HG03066 (cell line): ENCODE measurements around the gene CLDN2.
"Not testable (repeated sequence)": the region's sequence is repeated elsewhere in the genome, so short reads cannot be mapped to it uniquely, and the experiment has no call there.

Source experiments
- ATAC-seq: cut with Tn5 transposase; IDR thresholded peaks from one replicate; pipeline ENCODE4 v1.9.1; 2021; ENCODE audit warnings: low read depth; ENCODE audit not compliant: unreplicated experiment

The CLDN2 gene

DNA sequence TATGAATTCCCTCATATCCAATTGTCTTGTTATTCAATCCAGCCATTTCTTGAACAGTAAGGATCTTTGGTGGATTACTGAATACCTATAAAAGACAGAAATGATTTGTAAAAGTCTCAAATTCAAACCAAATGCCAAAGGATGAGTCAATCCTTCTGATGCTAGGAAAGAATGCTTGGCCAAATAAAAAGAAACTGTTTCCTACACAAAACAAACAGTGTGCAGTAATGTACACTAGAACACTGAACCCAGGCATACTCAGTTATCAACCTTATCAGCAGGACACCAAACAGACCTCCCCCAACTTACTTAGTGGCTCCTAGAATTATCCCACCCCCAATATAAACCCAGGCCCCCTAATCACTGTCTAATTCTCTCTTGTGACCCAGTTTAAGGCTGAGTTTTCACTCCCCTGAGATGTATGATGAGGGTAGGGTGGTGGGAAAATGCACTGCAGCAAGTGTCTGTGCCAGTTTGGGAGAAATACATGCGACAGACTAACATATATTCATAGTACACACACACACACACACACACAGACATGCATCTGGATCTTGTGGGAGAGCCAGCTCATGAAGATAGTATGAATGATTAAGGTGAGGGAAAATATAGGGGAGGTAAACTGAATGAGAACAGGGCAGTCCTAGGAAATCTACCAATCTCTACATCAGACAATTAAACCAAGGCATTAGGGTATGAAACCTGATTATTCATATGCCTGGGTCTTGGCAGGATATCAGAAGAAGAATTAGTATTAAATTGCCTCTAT is 35.0 kb downstream of the CLDN2 start:
- ATAC-seq: no peak

- no peak for ATAC-seq
Observed at GRCh38 chrX:106957856-106958255, 37.7 kb downstream of the CLDN2 start.

DNA sequence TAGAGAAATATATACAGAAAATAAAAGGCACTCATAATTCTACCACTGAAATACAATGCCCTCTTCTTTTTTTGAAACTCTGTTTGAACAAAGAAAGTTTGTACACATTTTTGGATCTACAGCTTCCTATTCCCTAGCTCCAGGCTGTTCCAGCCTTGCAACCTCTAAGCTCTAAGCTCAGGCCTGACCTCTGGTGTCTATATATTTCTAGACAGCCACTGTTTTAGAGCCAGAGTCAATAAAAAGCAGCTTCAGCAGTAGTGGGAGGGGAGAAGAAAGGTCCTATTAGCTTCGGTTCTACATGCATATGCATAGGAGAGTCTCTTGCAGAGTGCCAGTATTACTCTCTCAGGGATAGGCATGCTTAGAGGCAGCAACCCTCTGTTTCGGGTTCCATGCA is 39.7 kb downstream of the CLDN2 start:
- ATAC-seq: no peak

- no peak for ATAC-seq
Observed at GRCh38 chrX:106963111-106963510, 42.9 kb downstream of the CLDN2 start.

DNA sequence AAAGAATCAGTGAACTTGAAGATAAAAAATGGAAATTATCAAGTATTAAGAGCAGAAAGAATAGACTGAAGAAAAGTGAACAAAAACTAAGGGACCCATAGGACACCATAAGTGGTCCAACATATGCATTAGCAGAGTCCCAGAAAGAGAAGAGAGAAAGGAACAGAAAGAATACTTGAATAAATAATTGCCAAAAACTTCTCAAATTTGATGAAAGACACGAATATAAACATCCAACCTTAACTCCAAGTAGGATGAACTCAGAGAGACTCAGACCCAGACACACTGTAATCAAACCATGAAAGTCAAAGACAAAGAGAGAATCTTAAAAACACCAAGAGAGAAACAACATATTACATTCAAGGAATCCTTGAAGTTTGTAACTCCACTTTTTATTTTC is 44.1 kb downstream of the CLDN2 start:
- no peak for ATAC-seq

DNA sequence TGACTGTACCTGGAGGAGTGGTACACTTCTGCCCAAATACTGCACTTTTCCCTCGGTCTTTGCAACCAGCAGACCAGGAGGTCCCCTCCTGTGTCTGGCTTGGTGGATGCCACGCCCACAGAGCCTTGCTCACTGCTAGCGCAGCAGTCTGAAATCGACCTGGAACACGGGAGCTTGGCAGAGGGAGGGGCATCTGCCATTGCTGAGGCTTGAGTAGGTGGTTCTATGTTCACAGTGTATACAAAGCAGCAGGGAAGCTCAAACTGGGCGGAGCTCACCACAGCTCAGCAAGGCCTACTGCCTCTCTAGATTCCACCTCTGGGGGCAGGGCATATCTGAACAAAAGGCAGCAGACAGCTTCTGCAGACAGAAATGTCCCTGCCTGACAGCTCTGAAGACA is 46.3 kb downstream of the CLDN2 start:
- not testable (repeated sequence) for ATAC-seq

- no peak for ATAC-seq
Observed at GRCh38 chrX:106972896-106973295, 52.7 kb downstream of the CLDN2 start.

GRCh38 chrX:106973433-106974149 is 53.4 kb downstream of the CLDN2 start:
- ATAC-seq: no peak

DNA sequence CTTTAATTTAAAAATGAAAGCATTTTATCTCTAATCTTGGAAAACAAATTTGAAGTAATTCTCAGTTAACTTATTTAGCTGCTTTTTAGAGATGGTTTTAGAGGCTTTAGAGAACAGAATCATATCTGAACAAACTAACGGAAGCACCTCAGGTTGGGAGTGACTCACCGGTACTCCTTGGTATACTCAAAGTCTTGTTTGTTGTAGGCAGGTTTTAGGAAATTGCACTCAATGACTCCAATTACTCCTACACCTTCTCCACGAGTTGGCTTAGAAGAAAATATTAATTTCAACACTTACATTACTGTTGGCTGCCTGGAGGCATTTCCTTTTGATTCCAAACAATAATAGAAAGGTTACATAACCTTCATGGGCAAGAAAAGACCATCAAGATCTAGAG is 56.2 kb downstream of the CLDN2 start:
- ATAC-seq: no peak
